Measurements from ENCODE around the gene SAA1. TPM values are rescaled to one million over a fixed set of nuclear protein-coding genes. Genes with fewer than 3 reads are reported as not detected.

The SAA1 gene
- total RNA-seq, 1 donor from 2014 or later, result not detected

- H3K4me1 Mint-ChIP-seq (ENCODE audit: unreplicated experiment), result no peaks in the 10 kb centered on the region
- no peaks in the 10 kb centered on the region for H3K9me3 Mint-ChIP-seq (ENCODE audit: unreplicated experiment)
- H3K27me3 Mint-ChIP-seq (ENCODE audit: unreplicated experiment), result no peaks in the 10 kb centered on the region
- no peak for TF ChIP-seq CTCF (IDR thresholded peaks at IDR 0.05; ENCODE audit: unreplicated experiment)
- H3K36me3 Mint-ChIP-seq (ENCODE audit: low read depth, unreplicated experiment), result peaks cover 29% of the 10 kb centered on the region
- no peak overlapping the region for H3K27ac Mint-ChIP-seq (ENCODE audit: unreplicated experiment)
- no peak overlapping the region for H3K4me3 Mint-ChIP-seq (ENCODE audit: unreplicated experiment)
- no peak for DNase-seq (ENCODE audit: low spot score)
Observed at GRCh38 chr11:18294862-18295261, 28.8 kb downstream of the SAA1 start.

GRCh38 chr11:18295316-18295715 lies 29.3 kb downstream of the SAA1 start:
- no peak for TF ChIP-seq CTCF (IDR thresholded peaks at IDR 0.05; ENCODE audit: unreplicated experiment)
- no peak for DNase-seq (ENCODE audit: low spot score)
- no peak overlapping the region for H3K4me3 Mint-ChIP-seq (ENCODE audit: unreplicated experiment)
- no peaks in the 10 kb centered on the region for H3K27me3 Mint-ChIP-seq (ENCODE audit: unreplicated experiment)
- H3K9me3 Mint-ChIP-seq (ENCODE audit: unreplicated experiment), result no peaks in the 10 kb centered on the region
- H3K27ac Mint-ChIP-seq (ENCODE audit: unreplicated experiment), result no peak overlapping the region
- no peaks in the 10 kb centered on the region for H3K4me1 Mint-ChIP-seq (ENCODE audit: unreplicated experiment)
- H3K36me3 Mint-ChIP-seq (ENCODE audit: low read depth, unreplicated experiment), result peaks cover 27% of the 10 kb centered on the region

- DNase-seq (ENCODE audit: low spot score), result no peak
- H3K27ac Mint-ChIP-seq (ENCODE audit: unreplicated experiment), result no peak overlapping the region
- peaks cover 24% of the 10 kb centered on the region for H3K36me3 Mint-ChIP-seq (ENCODE audit: low read depth, unreplicated experiment)
- H3K27me3 Mint-ChIP-seq (ENCODE audit: unreplicated experiment), result no peaks in the 10 kb centered on the region
- H3K9me3 Mint-ChIP-seq (ENCODE audit: unreplicated experiment), result no peaks in the 10 kb centered on the region
- no peak for TF ChIP-seq CTCF (IDR thresholded peaks at IDR 0.05; ENCODE audit: unreplicated experiment)
- no peaks in the 10 kb centered on the region for H3K4me1 Mint-ChIP-seq (ENCODE audit: unreplicated experiment)
- H3K4me3 Mint-ChIP-seq (ENCODE audit: unreplicated experiment), result no peak overlapping the region
Observed at GRCh38 chr11:18299721-18300120, 33.7 kb downstream of the SAA1 start.

GRCh38 chr11:18304745-18305144 lies 38.7 kb downstream of the SAA1 start:
- Mint-ChIP-seq H3K27me3 (ENCODE audit: unreplicated experiment) (no peaks in the 10 kb centered on the region), H3K36me3 (ENCODE audit: low read depth, unreplicated experiment) (peaks cover 8% of the 10 kb centered on the region), H3K27ac (ENCODE audit: unreplicated experiment) (no peak overlapping the region), H3K4me3 (ENCODE audit: unreplicated experiment) (no peak overlapping the region), H3K9me3 (ENCODE audit: unreplicated experiment) (no peaks in the 10 kb centered on the region), H3K4me1 (ENCODE audit: unreplicated experiment) (no peaks in the 10 kb centered on the region)
- TF ChIP-seq CTCF (IDR thresholded peaks at IDR 0.05; ENCODE audit: unreplicated experiment), result no peak
- DNase-seq (ENCODE audit: low spot score), result no peak

- no peak for TF ChIP-seq CTCF (IDR thresholded peaks at IDR 0.05; ENCODE audit: unreplicated experiment)
- Mint-ChIP-seq H3K36me3 (ENCODE audit: low read depth, unreplicated experiment) (peaks cover 15% of the 10 kb centered on the region), H3K9me3 (ENCODE audit: unreplicated experiment) (no peaks in the 10 kb centered on the region), H3K27me3 (ENCODE audit: unreplicated experiment) (no peaks in the 10 kb centered on the region), H3K4me3 (ENCODE audit: unreplicated experiment) (no peak overlapping the region), H3K4me1 (ENCODE audit: unreplicated experiment) (no peaks in the 10 kb centered on the region), H3K27ac (ENCODE audit: unreplicated experiment) (no peak overlapping the region)
- no peak for DNase-seq (ENCODE audit: low spot score)
Observed at GRCh38 chr11:18307461-18308139, 41.5 kb downstream of the SAA1 start.

Data from endothelial cell (in vitro differentiated cells).